GM10248 (cell line): ENCODE measurements around the gene ZBTB20.

Experiments used
- CTCF ChIA-PET: fragments of 300-600 bp; sonication (Branson Sonifier 250); formaldehyde crosslinking; extraction: SDS; loops from one replicate; lab custom pipeline; 2021; ENCODE audit warnings: antibody characterized with exemption; lab: Yijun Ruan, JAX
- POLR2A ChIA-PET: fragments of 350-650 bp; sonication (Branson Sonifier 250); formaldehyde crosslinking; extraction: SDS; loops from one replicate; lab custom pipeline; 2020; ENCODE audit warnings: antibody characterized with exemption; lab: Yijun Ruan, JAX
- DNase-seq: peaks from one replicate; pipeline ENCODE4 v3.0.0; 2012; ENCODE audit errors: extremely low spot score
- TF ChIP-seq, protein P1 (sequence below): IDR thresholded peaks from 2 replicates; pipeline ENCODE4 v1.5.1; 2012; ENCODE audit warnings: mild to moderate bottlenecking, low read depth; ENCODE audit errors: extremely low read depth, missing control alignments, control extremely low read depth

ZBTB20 gene

DNA sequence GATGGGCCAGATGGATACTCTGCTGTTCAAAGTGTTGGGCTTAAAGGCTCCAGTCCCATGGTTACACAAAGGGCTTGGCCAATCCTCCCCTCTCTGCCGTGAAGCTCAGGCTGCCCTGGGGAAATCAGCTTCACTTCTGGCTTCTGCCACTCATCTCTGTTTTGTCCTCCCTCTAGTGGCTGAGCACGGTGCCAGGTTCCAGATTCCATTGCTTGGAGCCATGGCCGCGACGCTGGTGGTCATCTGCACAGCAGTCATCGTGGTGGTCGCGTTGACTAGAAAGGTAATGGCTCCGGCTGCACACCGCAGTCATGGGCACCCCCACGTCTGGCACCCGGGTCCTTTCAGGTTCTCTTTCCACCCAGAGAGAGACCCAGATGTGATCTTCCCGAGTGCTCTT, 847.7 kb downstream of the ZBTB20 start:
- POLR2A ChIA-PET: no interaction called here
- TF ChIP-seq, protein P1, sequence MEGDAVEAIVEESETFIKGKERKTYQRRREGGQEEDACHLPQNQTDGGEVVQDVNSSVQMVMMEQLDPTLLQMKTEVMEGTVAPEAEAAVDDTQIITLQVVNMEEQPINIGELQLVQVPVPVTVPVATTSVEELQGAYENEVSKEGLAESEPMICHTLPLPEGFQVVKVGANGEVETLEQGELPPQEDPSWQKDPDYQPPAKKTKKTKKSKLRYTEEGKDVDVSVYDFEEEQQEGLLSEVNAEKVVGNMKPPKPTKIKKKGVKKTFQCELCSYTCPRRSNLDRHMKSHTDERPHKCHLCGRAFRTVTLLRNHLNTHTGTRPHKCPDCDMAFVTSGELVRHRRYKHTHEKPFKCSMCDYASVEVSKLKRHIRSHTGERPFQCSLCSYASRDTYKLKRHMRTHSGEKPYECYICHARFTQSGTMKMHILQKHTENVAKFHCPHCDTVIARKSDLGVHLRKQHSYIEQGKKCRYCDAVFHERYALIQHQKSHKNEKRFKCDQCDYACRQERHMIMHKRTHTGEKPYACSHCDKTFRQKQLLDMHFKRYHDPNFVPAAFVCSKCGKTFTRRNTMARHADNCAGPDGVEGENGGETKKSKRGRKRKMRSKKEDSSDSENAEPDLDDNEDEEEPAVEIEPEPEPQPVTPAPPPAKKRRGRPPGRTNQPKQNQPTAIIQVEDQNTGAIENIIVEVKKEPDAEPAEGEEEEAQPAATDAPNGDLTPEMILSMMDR: peak; percentile 27
- CTCF ChIA-PET: interaction anchor here (1.0 to 4.7 kb wide), 10 partner anchors 8 to 119 kb away, joined by 3 to 33 read pairs (median 5); no protein-coding TSS in a partner anchor
- no peak for DNase-seq

DNA sequence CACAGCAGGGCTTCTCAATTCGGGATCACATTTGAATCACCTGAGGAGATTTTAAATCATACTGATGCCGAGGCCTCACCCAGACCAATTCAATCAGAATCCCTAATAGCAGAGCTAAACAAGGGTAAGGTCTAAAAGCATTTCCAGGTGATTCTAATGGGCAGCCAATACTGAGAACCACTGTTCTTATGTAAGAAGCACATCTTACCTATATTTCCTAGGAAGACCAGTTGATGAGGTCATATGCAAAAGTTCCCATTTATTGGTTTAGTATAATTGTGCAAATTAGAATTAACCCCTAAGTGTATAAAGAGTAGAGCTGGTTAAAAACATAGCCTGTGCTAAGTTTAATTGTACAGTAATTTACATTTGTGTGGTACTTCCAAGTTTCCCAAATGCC, 851.1 kb downstream of the ZBTB20 start:
- TF ChIP-seq, protein P1: no peak
- POLR2A ChIA-PET: no interaction called here
- DNase-seq: no peak
- CTCF ChIA-PET: interaction anchor here (0.9 to 7.0 kb wide), 6 partner anchors 10 to 123 kb away, joined by 3 to 76 read pairs (median 4); no protein-coding TSS in a partner anchor

DNA sequence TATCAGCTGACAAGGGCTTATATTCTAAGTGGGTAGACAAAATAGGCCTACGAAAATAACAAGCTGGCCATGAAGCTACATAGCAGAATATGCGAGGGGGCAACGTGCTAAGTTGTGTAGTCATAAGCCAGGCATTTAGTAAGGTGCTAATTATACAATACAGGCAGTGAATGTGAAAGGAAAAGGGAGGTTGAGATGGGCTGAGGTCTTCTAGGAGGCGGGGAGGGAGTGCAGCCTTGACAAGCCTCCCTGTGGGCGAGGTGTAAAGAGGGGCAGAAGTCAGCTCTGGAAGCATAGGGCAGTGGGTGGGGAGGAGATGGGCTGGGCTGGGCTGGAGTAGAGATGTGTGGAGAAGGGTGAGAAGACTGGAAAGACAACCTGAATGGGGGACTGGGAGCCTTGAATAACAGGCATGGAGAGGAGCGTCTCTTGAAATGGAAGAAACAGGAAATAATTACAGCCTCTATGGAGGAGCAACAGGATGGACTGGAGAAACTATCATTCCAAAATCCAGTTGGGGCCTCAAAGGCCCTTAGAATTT, 852.1 kb downstream of the ZBTB20 start:
- TF ChIP-seq, protein P1: no peak
- CTCF ChIA-PET: interaction anchor here (2.1 to 7.0 kb wide), 3 partner anchors 11 to 124 kb away, joined by 7 to 76 read pairs (median 12); no protein-coding TSS in a partner anchor
- DNase-seq: no peak
- POLR2A ChIA-PET: no interaction called here

DNA sequence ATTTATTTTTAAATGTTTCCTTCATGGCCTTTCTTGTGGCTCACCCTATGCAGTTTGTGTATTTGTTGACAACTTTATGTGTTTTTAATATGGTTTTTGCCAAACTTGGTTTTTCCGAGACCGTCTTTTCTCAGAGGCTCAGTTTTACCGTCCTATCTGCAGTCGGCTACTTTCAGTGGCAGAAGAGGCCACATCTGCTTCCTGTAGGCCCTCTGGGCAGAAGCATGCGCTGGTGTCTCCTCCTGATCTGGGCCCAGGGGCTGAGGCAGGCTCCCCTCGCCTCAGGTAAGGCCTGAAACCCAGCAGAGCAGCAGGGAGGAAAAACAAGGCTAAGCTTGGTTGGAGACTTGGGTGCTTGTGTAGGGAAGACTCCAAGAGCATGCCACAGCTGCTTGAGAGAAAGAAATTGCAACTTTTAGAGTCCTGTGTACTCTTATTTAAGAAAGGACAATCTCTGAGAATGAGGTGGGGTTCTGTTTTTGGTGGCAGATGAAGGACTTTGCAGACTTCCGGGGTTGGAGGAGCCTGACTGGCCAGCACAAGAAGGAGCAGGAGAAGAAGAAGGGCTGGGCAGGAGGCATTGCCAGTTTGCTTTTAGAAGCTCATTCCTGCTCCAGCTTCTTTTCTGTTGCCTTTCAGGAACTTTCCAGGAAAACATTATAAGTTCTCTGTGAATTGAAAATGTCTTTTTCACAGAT, 853.1 kb downstream of the ZBTB20 start, which contains the start of gene TIGIT:
TIGIT (plus strand) TSS at position 191 of the 698 bp plus-strand sequence; CDS start at position 225, 34 bp downstream.
- DNase-seq: no peak
- ChIA-PET CTCF (interaction anchor here (0.7 to 7.0 kb wide), 11 partner anchors 12 to 748 kb away, joined by 3 to 76 read pairs (median 3); no protein-coding TSS in a partner anchor), POLR2A (no interaction called here)
- TF ChIP-seq, protein P1: no peak

DNA sequence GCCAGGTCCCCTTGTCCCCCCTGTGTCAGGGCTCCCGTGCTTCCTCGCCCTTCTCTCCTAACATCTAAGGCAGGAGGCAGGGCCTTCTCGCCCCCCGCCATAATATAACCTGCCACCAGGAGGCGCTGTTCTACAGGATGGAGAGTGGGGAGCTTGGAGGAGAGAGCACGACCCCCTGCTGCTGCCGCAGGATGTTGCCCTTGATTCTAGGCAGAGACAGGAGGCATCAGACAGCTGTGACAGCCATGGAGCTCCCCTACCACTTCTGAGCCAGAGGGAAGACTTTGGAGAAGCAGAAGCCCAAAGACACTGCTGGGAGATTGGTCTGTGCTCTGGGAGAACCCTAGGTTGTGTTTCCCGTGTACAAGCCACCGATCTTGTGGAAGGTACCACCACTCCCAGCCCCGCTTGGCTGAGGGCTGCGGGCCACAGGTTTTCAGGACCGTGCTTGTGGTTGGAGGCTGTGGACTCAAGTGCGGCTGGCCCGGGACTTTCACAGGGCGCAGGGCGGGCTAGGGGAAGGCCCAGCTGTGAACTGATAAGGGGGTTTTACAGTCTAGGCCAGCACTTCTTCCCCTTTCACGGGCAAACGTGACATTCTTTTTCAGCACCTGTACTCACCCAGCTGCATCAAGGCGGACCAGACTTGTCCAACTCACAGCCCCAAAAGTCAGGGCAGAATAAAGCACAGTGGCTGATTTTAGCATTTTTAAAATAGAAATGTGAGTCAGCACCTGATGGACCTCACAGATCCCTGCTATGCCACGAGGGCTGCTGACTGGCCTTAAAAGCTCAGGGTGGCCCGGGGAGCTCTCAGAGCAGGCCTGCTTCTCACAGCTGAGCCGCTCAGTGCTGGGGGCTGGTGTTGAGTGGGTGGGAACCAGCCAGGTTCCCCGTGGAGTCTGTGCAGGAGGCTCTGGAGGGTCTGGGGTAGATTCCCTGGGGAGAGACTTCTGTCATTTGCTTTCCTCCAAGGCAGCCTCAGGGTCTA, 855.9 kb downstream of the ZBTB20 start:
- peak; percentile 85 for DNase-seq
- ChIA-PET CTCF (interaction anchor here (0.6 to 7.0 kb wide), 61 partner anchors 9 to 1567 kb away, joined by 3 to 76 read pairs (median 5); no protein-coding TSS in a partner anchor), POLR2A (interaction anchor here (0.8 kb wide), 1 partner anchor 122 kb away, joined by 3 read pairs; no protein-coding TSS in a partner anchor)
- TF ChIP-seq, protein P1: peak; percentile 90

DNA sequence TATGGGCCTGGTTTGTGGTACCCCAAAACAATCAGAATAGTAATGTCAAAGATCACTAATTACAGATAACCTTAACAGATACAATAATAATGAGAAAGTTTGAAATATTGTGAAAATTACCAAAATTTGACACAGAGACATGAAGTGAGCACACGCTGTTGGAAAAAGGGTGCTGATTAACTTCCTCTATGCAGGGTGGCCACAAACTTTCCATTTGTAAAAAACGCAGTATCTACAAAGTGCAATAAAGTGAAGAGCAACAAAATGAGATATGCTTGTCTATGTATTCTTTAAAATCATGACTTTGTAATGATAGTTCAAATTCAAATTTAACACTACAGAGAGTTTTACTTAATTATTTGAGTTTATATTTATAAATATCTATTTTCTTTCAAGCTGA, 860.8 kb downstream of the ZBTB20 start:
- POLR2A ChIA-PET: no interaction called here
- CTCF ChIA-PET: interaction anchor here (0.8 kb wide), 1 partner anchor 13 kb away, joined by 3 read pairs; no protein-coding TSS in a partner anchor
- DNase-seq: no peak
- TF ChIP-seq, protein P1: no peak
